Measurements from ENCODE around the gene COA5.

The COA5 gene

GRCh38 chr2:98608116-98608961 is at the start of gene COA5, which contains the start of gene UNC50:
COA5 (minus strand) TSS chr2:98608512; CDS start chr2:98608405, 107 bp downstream.
UNC50 (plus strand) TSS chr2:98608589; CDS start chr2:98609760, 1,171 bp downstream.
- DNase-seq: peak; percentile 87

GRCh38 chr2:98656800-98657199 is 48.5 kb upstream of the COA5 start:
- no peak for DNase-seq

- DNase-seq: no peak
These were observed 46.6 kb upstream of the COA5 start for GRCh38 chr2:98654699-98655495.

- no peak for DNase-seq
These were observed 42.7 kb upstream of the COA5 start for GRCh38 chr2:98650998-98651397.

- DNase-seq: no peak
These were observed 41.7 kb upstream of the COA5 start for GRCh38 chr2:98649992-98650375.

GRCh38 chr2:98649135-98649991 is 41.1 kb upstream of the COA5 start:
- DNase-seq: peak; percentile 83

GRCh38 chr2:98648451-98648850 is 40.1 kb upstream of the COA5 start:
- DNase-seq: no peak

- DNase-seq: no peak
These were observed 39.3 kb upstream of the COA5 start for GRCh38 chr2:98647636-98648035.

GRCh38 chr2:98643496-98644100 is 35.3 kb upstream of the COA5 start:
- no peak for DNase-seq

- no peak for DNase-seq
These were observed 29.3 kb upstream of the COA5 start for GRCh38 chr2:98637401-98638147.

- no peak for DNase-seq
These were observed 26.2 kb upstream of the COA5 start for GRCh38 chr2:98634406-98635092.

GRCh38 chr2:98632351-98632750 is 24.0 kb upstream of the COA5 start:
- no peak for DNase-seq

- no peak for DNase-seq
These were observed 15.3 kb upstream of the COA5 start for GRCh38 chr2:98623657-98624056.

- no peak for DNase-seq
These were observed 8.8 kb upstream of the COA5 start for GRCh38 chr2:98617149-98617548.

GRCh38 chr2:98615481-98615880 is 7.2 kb upstream of the COA5 start:
- DNase-seq: no peak

- DNase-seq: no peak
These were observed 5.9 kb upstream of the COA5 start for GRCh38 chr2:98614024-98614739.

GRCh38 chr2:98608962-98609604 is 771 bp upstream of the COA5 start:
- peak; percentile 7 for DNase-seq

- peak; percentile 31 for DNase-seq
These were observed 584 bp downstream of the COA5 start for GRCh38 chr2:98607741-98608115.

GRCh38 chr2:98607104-98607503 is 1.2 kb downstream of the COA5 start:
- DNase-seq: no peak

GRCh38 chr2:98606431-98606830 is 1.9 kb downstream of the COA5 start:
- no peak for DNase-seq

Measured in NCI-H2227 treated with DMSO at 0.1 percent for 48 hours (cell line).